ENCODE measurements around the gene AMMECR1. TPM values are rescaled to one million over a fixed set of nuclear protein-coding genes. Genes with fewer than 3 reads are reported as not detected.

The AMMECR1 gene
- total RNA-seq, 3 donors from 2014 or later (not counting 1 experiment from before 2014, with no cell fraction given) = 10.0 to 16.7 (median 11.5) TPM

DNA sequence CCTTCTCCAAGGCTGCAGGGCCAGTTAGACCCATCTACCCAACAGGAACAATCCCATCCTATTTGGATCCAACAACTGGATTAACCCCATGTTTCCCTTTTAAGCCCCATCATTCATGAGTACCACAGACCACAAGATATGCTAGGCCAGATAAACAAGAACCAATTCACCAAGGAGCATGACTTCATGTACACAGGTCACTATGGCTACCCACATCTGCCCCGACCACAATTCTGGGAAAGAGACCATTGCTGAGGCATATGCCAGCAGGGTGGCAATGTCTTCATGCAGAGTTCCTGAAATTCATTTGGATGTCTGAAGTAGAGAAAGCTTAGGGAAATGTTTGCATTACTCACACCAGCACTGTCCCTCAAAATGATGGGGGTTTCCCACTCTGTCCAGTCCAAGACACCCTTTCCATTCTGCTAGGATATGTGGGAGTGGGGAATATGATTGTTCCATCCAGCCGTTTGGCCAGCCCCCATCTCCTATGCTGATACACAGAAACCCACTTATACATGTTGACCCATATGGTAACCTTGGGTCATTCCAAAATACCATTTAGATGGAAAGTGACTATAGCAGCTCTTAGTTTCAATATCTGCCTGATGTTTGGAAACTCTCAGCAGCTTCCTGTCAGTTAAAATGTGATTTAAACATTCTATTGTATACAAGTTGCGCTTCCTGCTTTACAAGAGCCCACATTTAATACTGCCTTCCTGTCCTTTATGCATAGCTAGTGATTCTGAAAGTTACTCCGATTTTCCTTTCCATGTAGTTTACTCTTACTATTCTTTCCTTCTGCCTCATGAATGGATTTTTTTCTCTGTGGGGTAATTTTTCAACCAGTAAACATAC, 129.0 kb downstream of the AMMECR1 start:
- H3K27me3 Mint-ChIP-seq (ENCODE audit: low read depth in 2 of 2) = no peaks in the 10 kb centered on the region
- H3K4me3 Mint-ChIP-seq = no peak overlapping the region
- H3K27ac ChIP-seq (ENCODE audit: low read length) = no peak overlapping the region
- no peaks in the 10 kb centered on the region for H3K27me3 ChIP-seq (ENCODE audit: control insufficient read depth, insufficient read depth, low read length)
- peak overlapping the region; percentile 22 to 27 for H3K27ac Mint-ChIP-seq
- intact Hi-C loops (cut with micrococcal nuclease) = no loop called here
- no peaks in the 10 kb centered on the region for H3K9me3 Mint-ChIP-seq
- TF ChIP-seq, protein P1, sequence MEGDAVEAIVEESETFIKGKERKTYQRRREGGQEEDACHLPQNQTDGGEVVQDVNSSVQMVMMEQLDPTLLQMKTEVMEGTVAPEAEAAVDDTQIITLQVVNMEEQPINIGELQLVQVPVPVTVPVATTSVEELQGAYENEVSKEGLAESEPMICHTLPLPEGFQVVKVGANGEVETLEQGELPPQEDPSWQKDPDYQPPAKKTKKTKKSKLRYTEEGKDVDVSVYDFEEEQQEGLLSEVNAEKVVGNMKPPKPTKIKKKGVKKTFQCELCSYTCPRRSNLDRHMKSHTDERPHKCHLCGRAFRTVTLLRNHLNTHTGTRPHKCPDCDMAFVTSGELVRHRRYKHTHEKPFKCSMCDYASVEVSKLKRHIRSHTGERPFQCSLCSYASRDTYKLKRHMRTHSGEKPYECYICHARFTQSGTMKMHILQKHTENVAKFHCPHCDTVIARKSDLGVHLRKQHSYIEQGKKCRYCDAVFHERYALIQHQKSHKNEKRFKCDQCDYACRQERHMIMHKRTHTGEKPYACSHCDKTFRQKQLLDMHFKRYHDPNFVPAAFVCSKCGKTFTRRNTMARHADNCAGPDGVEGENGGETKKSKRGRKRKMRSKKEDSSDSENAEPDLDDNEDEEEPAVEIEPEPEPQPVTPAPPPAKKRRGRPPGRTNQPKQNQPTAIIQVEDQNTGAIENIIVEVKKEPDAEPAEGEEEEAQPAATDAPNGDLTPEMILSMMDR (IDR thresholded peaks at IDR 0.05) = no peak
- WGBS (ENCODE audit: insufficient coverage) = 100% methylated on average over 1 of the region's 4 CpGs
- no peaks in the 10 kb centered on the region for H3K36me3 Mint-ChIP-seq
- H3K4me1 ChIP-seq (ENCODE audit: control insufficient read depth, insufficient read depth, low read length) = no peaks in the 10 kb centered on the region
- H3K4me3 ChIP-seq (ENCODE audit: low read length) = no peak overlapping the region
- DNase-seq (peak in 1 of 2 donors; percentile 1), ATAC-seq (peak in 1 of 3 donors; percentile 36)
- peaks cover 16 to 23% of the 10 kb centered on the region in 2 donors for H3K4me1 Mint-ChIP-seq
- H3K9me3 ChIP-seq (ENCODE audit: control insufficient read depth, insufficient read depth, low read length) = no peaks in the 10 kb centered on the region
- no peaks in the 10 kb centered on the region for H3K36me3 ChIP-seq (ENCODE audit: control insufficient read depth, insufficient read depth, low read length)

DNA sequence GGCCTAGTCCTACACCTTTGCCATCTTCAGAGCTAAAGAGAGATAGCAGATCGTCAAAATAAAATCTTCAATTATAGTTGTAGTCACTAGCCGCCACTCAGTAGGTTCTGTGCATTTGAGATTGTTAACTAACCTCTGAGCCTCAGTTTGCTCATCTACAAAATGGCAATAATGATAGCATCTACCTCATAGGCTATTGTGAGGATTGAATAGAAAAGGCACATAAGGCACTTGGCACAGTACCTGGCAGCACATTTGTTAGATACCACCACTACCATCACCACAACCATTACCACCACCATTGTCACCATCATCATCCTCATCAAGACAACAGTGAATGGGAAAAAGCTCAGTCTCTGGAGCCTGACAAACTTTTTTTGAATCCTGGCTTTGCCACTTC, 134.6 kb downstream of the AMMECR1 start:
- H3K27me3 Mint-ChIP-seq (ENCODE audit: low read depth in 2 of 2) = no peaks in the 10 kb centered on the region
- no peaks in the 10 kb centered on the region for H3K9me3 ChIP-seq (ENCODE audit: control insufficient read depth, insufficient read depth, low read length)
- no peaks in the 10 kb centered on the region for H3K36me3 Mint-ChIP-seq

DNA sequence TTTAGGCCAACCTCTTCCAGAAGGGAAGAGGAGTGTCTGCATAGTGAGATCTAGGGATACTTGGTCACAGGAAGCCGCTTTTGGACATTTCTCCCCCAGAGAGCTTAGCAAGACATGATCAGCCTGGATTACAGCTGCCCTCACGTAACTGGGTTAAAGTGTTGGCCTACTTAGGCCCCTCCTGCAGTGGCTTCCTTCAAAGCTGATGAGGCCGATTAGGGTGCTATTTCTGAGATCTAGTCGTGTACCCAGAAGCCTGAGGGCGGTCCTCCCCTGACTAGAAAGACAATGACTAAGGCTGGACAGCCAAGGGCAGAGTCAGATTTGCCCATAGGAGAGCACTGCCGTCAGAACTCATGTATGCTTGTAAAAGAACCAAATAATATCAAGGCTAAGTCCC, 135.0 kb downstream of the AMMECR1 start:
- no peak overlapping the region for H3K27ac Mint-ChIP-seq
- no peaks in the 10 kb centered on the region for H3K9me3 Mint-ChIP-seq

More for the DNA sequence above, 134.6 kb downstream of the AMMECR1 start:
- ATAC-seq (no peak), DNase-seq (no peak)
- TF ChIP-seq, protein P1 (IDR thresholded peaks at IDR 0.05) = no peak
- H3K36me3 ChIP-seq (ENCODE audit: control insufficient read depth, insufficient read depth, low read length) = no peaks in the 10 kb centered on the region
- Mint-ChIP-seq H3K27ac (no peak overlapping the region), H3K4me3 (no peak overlapping the region), H3K9me3 (no peaks in the 10 kb centered on the region), H3K4me1 (peaks cover 0 to 25% of the 10 kb centered on the region in 2 donors)
- no peak overlapping the region for H3K4me3 ChIP-seq (ENCODE audit: low read length)
- H3K27me3 ChIP-seq (ENCODE audit: control insufficient read depth, insufficient read depth, low read length) = no peaks in the 10 kb centered on the region
- H3K27ac ChIP-seq (ENCODE audit: low read length) = no peak overlapping the region
- intact Hi-C loops (cut with micrococcal nuclease) = no loop called here
- WGBS (ENCODE audit: insufficient coverage) = 90% methylated on average over 2 of the region's 2 CpGs
- H3K4me1 ChIP-seq (ENCODE audit: control insufficient read depth, insufficient read depth, low read length) = no peaks in the 10 kb centered on the region

More for the DNA sequence above, 135.0 kb downstream of the AMMECR1 start:
- TF ChIP-seq, protein P1 (IDR thresholded peaks at IDR 0.05) = no peak
- DNase-seq = no peak
- Mint-ChIP-seq H3K4me3 (no peak overlapping the region), H3K27me3 (ENCODE audit: low read depth in 2 of 2) (no peaks in the 10 kb centered on the region), H3K4me1 (peaks cover 0 to 25% of the 10 kb centered on the region in 2 donors), H3K36me3 (no peaks in the 10 kb centered on the region)
- WGBS (ENCODE audit: insufficient coverage) = 72% methylated on average over 6 of the region's 6 CpGs
- H3K27me3 ChIP-seq (ENCODE audit: control insufficient read depth, insufficient read depth, low read length) = no peaks in the 10 kb centered on the region
- H3K4me3 ChIP-seq (ENCODE audit: low read length) = no peak overlapping the region
- H3K9me3 ChIP-seq (ENCODE audit: control insufficient read depth, insufficient read depth, low read length) = no peaks in the 10 kb centered on the region
- no peaks in the 10 kb centered on the region for H3K4me1 ChIP-seq (ENCODE audit: control insufficient read depth, insufficient read depth, low read length)
- intact Hi-C loops (cut with micrococcal nuclease) = no loop called here
- H3K27ac ChIP-seq (ENCODE audit: low read length) = no peak overlapping the region
- no peak for ATAC-seq
- H3K36me3 ChIP-seq (ENCODE audit: control insufficient read depth, insufficient read depth, low read length) = no peaks in the 10 kb centered on the region

All from natural killer cell (primary cell).